Heart left ventricle (tissue), 13 donors: Measurements from ENCODE around the gene NMT2.

Source experiments
- CTCF ChIP-seq, 12 donors: fragments of 200-600 bp; sonication (generic) in 4 of 12; IDR thresholded peaks; one replicate each; pipeline versions ENCODE4 v1.5.0 to v1.8.0; 2018 to 2022; ENCODE audit warnings: antibody characterized with exemption in 12 of 12, mild to moderate bottlenecking in 5 of 12
- POLR2A ChIP-seq, 2 donors: fragments of 450-650 bp; IDR thresholded peaks; one replicate each; pipeline ENCODE4 v1.6.1; 2017; ENCODE audit warnings: antibody characterized with exemption in 2 of 2, mild to moderate bottlenecking in 2 of 2, moderate library complexity in 2 of 2
- donor health status: ischemic (EF 13 %, LVEDD 7.1; RV severe dilation, severe dysfunction).
- donor health status: DM: no; HTN: yes; CAD: no.
- donor health status: DM: no; HTN: no; CAD: no.
- donor health status: ischemic (EF 25% LVEDD 6.9; RV normal size, moderate dysfunction).
- donor health status: ischemic (EF 25% LVEDD 5.7; RV mildly dilated, moderate dysfunction).
- donor health status: ischemic (EF 35%, LVEDD 5.7; RV mildly dilated, moderate dysfunction).
- donor health status: nonischemic (EF 11% LVEDD 7.7; RV severe dilation, severe dysfunction).
- donor health status: DM: yes; HTN: yes; CAD: no.
- donor health status: PGD.
- donor health status: ischemic (EF 29% LVEDD 5.4; RV normal size, mild dysfunction).
- donor health status: nonischemic (EF 23%, LVEDD 6.1; RV moderate dilation, normal function).

GRCh38 chr10:15172306-15172840 lies 3.9 kb upstream of the NMT2 start:
- TF ChIP-seq CTCF (IDR thresholded peaks at IDR 0.05) (no peak), POLR2A (IDR thresholded peaks at IDR 0.05) (no peak)
